Activated naive CD4-positive, alpha-beta T cell treated with Interleukin-2 at 50 U/mL for 16 hours (primary cell): ENCODE data around the gene PLEKHH1.

ENCODE experiments used
- DNase-seq: peaks from one replicate; pipeline ENCODE4 v3.0.0-alpha.2; 2020

PLEKHH1 gene

DNA sequence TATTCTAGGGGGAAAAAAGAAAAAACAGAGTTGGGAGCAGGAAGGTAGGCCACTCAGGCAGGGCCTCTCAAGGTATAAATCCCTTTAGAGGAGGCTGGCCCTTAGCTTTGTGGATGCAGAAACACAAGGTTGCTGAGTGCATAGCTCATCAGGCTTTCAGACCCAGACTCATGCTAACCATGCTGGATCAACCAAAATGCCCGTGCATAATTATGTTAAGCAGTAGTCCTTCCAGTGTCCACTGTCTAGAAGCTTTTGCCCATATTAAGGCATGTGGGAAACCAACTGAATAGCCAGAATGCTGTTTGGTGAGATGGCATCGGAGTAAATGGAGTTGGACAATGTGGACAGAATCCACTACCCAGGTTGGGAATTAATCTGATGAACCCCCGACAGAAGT lies 105.6 kb downstream of the PLEKHH1 start:
- no peak for DNase-seq
